ENCODE data around the gene SERPINE2. TPM values are rescaled to one million over a fixed set of nuclear protein-coding genes. Genes with fewer than 3 reads are reported as not detected.

SERPINE2 gene
- total RNA-seq, 1 donor from 2014 or later: 86.1 TPM

DNA sequence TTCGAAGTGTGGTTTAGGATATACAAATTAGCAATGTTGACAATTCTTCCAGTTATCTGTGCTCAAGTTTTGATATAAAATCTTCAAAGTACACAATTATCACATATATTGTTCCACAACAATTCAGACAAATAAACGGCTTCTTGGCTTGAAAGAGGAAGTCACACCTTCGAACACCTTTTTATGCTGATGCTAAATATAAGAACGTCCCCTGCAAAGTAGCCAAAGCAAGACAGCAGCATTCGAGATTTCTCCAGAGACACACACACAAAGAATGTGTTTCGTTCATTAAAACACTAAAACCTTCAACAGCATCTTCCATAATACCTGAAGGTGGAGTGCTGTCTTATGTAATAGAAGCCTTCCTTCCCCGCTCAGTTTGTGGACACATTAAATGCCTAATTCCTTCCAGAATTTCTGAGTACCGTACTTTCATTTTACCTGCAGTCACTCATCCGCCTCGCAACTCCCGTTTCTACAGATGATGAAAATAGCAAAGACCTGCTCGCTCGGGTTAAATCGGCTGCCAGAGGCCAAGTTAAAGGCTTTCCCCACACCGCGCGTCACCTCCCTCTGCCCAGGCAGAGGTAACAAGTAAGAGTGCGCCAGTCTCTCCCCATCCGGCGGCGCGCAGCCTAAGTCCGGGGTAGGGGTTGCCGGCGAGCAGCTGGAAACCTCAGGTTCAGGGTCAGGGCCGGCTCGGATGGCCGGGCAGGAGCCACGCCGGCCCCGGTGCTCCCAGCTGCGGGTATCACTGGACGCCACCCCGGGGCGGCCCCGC, 847 bp downstream of the SERPINE2 start:
- Histone ChIP-seq H3K4me1 (peaks cover 0 to 6% of the 10 kb centered on the region in 2 donors), H3K9me3 (no peaks in the 10 kb centered on the region), H3K27ac (no peak overlapping the region), H3K27me3 (no peaks in the 10 kb centered on the region), H3K36me3 (no peaks in the 10 kb centered on the region), H3K4me3 (peak overlapping the region; percentile 70 to 73)
- intact Hi-C loops (cut with DNase I): loop anchor here (2.0 kb wide), 2 partner anchors 43 to 247 kb away; no protein-coding TSS in a partner anchor
- TF ChIP-seq, protein P1, sequence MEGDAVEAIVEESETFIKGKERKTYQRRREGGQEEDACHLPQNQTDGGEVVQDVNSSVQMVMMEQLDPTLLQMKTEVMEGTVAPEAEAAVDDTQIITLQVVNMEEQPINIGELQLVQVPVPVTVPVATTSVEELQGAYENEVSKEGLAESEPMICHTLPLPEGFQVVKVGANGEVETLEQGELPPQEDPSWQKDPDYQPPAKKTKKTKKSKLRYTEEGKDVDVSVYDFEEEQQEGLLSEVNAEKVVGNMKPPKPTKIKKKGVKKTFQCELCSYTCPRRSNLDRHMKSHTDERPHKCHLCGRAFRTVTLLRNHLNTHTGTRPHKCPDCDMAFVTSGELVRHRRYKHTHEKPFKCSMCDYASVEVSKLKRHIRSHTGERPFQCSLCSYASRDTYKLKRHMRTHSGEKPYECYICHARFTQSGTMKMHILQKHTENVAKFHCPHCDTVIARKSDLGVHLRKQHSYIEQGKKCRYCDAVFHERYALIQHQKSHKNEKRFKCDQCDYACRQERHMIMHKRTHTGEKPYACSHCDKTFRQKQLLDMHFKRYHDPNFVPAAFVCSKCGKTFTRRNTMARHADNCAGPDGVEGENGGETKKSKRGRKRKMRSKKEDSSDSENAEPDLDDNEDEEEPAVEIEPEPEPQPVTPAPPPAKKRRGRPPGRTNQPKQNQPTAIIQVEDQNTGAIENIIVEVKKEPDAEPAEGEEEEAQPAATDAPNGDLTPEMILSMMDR (IDR thresholded peaks at IDR 0.05): no peak
- DNase-seq (ENCODE audit: low spot score in 2 of 2): no peak

DNA sequence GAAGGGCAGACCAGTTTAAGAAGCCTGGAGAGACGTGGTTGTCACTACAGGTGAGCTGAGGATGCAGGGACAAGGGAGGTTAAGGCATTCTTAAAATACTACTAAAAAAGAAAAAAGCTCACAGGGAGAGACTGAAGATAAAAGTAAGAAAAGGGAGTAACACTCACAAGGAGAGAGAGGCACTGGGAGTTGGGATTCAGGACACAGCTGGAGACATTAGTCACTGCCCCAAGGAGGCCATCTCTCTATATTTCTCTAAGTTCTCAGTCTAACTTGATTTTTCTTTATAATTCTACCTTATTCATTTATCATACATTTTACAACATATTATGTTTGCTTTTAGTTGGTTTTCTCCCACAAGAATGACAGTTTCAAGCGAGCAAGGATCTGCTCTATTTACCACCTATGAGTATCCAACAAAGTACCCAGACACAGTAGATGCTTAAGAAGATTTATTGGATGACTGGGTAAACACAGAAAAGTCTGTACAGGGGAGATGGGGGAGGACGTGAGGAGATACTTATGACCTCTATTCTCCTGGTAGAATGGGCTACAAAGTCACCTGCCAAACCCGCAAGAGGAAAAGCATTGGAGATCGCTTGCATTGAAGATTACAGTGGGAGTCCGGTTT, 2.2 kb downstream of the SERPINE2 start:
- Histone ChIP-seq H3K27ac (no peak overlapping the region), H3K4me1 (peaks cover 0 to 6% of the 10 kb centered on the region in 2 donors), H3K27me3 (no peaks in the 10 kb centered on the region), H3K9me3 (no peaks in the 10 kb centered on the region), H3K36me3 (no peaks in the 10 kb centered on the region), H3K4me3 (no peak overlapping the region)
- TF ChIP-seq, protein P1 (IDR thresholded peaks at IDR 0.05): no peak
- intact Hi-C loops (cut with DNase I): no loop called here
- DNase-seq (ENCODE audit: low spot score in 2 of 2): no peak

DNA sequence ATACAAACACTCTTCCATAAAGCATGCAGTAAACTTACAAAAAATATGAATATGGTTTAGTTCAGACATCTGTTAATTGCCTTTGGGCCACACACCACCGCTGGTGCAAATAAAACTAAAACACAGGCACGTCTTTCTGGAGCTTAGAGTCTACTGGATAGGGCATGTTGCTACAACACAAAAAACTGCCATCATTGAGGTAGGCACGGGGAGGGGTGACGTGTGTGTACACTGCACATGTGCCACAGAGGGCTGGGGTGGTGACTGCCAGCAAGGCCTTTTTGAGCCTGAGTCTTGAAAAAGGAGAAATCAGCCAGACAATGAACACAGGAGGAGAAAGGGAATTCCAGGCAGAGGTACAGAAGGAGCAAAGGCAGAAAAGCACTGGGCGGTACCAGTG, 5.1 kb downstream of the SERPINE2 start:
- Histone ChIP-seq H3K36me3 (no peaks in the 10 kb centered on the region), H3K9me3 (no peaks in the 10 kb centered on the region), H3K4me1 (peaks cover 0 to 6% of the 10 kb centered on the region in 2 donors), H3K27ac (no peak overlapping the region), H3K27me3 (no peaks in the 10 kb centered on the region), H3K4me3 (no peak overlapping the region)
- TF ChIP-seq, protein P1 (IDR thresholded peaks at IDR 0.05): no peak
- intact Hi-C loops (cut with DNase I): no loop called here
- DNase-seq (ENCODE audit: low spot score in 2 of 2): no peak

DNA sequence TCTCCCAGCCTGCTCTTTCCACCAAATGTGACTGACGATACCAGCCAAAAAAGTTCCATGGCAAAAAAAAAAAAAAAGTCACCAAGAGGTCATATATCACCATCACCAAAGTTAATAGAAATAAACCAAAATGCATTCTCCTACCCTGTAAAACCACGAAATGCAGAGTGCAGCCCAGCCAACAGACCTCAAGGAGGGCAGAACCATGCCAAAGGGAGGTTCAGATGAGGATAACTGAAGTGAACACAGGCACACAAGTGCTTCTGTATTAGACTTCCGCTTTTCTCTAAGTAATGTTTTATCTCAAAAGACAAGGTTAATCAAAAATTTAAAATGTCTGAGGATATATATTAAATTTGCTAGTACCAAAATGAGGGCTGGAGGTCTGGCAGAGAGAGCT, 5.5 kb downstream of the SERPINE2 start:
- no peaks in the 10 kb centered on the region for H3K36me3 ChIP-seq
- H3K9me3 ChIP-seq: no peaks in the 10 kb centered on the region
- no peaks in the 10 kb centered on the region for H3K27me3 ChIP-seq
- no peak overlapping the region for H3K27ac ChIP-seq
- DNase-seq (ENCODE audit: low spot score in 2 of 2): no peak
- intact Hi-C loops (cut with DNase I): no loop called here
- TF ChIP-seq, protein P1 (IDR thresholded peaks at IDR 0.05): no peak
- H3K4me1 ChIP-seq: peaks cover 0 to 6% of the 10 kb centered on the region in 2 donors
- H3K4me3 ChIP-seq: no peak overlapping the region

DNA sequence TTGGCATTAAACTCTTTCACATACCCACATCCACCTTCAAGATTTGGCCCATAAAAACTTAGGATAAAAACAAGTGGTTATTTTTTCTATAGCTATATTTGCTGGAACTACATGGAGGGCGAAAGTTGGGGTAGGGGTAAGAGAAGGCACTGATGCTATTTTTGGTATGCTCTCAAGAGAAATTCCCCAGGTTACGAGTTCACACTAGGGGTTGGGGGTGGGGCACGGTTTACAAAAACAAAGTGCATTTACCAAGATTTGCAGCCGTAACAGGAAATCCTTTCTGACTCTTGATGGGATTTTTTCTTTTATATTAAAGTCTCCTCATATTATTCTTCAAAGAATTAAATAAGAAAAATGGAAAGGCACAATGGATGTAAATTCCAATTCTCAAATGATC, 6.8 kb downstream of the SERPINE2 start:
- DNase-seq (ENCODE audit: low spot score in 2 of 2): no peak
- Histone ChIP-seq H3K9me3 (no peaks in the 10 kb centered on the region), H3K27ac (no peak overlapping the region), H3K36me3 (no peaks in the 10 kb centered on the region), H3K27me3 (no peaks in the 10 kb centered on the region), H3K4me3 (no peak overlapping the region), H3K4me1 (no peaks in the 10 kb centered on the region)
- intact Hi-C loops (cut with DNase I): no loop called here
- TF ChIP-seq, protein P1 (IDR thresholded peaks at IDR 0.05): no peak

Measured in ascending aorta (tissue), 2 donors.